GM10266 (cell line): ENCODE measurements around the gene SLX9.

Experiments used
- DNase-seq: peaks from one replicate; pipeline ENCODE4 v3.0.0; 2012; ENCODE audit errors: extremely low spot score
- CTCF ChIP-seq: IDR thresholded peaks from 2 replicates; pipeline ENCODE4 v1.5.1; 2012; ENCODE audit warnings: mild to moderate bottlenecking, low read depth; ENCODE audit not compliant: control insufficient read depth, insufficient read depth; ENCODE audit errors: missing control alignments

Gene SLX9

DNA sequence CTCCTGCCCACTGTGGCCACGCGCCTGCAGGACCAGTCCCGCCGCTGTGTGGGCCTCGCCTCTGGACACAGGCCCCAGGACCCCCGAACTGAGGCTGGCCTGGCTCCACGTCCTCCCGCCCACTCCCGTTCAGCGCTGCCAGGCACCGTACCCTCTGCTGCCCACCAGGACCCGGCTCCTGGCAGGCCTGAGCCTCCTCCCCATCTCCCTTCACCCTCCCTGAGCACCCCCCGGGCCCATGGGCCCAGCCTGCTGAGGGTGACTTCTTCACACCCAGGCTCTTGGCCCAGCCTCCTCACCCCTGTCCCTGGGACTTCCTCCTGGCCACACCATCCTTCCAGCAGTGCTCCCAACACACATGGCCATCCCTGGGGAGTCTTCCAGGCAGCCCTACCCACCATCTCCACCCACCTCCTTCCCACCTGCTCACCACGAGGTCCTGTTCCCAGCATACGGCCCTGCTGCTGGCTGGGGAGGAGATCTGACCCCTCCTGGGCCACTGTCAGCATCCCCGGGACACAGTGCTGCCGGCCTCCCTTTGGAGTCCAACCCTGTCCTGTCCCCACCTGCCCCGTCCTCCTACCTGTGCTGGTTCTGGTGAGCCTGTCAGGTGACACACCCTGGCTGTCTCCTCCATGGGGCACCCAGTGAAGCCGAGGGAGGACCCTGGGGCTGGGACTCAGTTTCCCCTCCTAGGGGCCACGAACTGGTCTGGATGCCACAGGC, 53.7 kb downstream of the SLX9 start:
- no peak for TF ChIP-seq CTCF
- DNase-seq = no peak

GRCh38 chr21:44994047-44994694, 54.3 kb downstream of the SLX9 start:
- DNase-seq = no peak
- no peak for TF ChIP-seq CTCF

DNA sequence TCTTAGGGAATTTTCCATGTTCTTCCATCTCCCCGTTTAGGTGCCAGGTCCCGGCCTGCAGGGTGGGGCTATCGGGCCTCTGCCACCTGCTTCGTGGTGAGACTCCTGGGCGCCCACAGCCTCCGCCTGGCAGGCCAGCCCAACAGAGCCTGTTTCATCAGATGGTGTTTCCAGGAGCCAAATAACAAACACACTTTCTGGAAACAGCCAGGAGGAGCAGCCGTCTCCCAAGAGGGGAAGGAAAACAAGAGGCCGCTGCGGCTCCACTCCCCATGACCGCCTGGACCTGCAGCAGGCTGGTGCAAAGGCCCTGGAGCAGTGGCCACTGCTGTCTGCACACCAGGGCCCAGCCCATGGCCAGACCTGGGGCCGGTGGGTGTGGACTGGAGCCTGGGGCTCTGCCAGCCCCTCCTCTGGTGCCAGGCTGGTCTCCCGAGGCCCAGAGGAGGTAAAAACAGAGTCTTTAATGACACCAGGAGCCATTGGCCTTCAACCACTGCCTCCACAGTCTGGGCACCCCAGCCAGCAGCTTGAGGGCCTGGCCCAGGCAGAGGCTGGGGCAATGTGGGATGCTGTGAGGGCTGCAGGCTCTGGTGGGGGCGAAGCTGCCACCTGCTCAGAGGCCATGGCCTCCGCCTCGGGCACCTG, 55.0 kb downstream of the SLX9 start:
- DNase-seq = no peak
- no peak for TF ChIP-seq CTCF

DNA sequence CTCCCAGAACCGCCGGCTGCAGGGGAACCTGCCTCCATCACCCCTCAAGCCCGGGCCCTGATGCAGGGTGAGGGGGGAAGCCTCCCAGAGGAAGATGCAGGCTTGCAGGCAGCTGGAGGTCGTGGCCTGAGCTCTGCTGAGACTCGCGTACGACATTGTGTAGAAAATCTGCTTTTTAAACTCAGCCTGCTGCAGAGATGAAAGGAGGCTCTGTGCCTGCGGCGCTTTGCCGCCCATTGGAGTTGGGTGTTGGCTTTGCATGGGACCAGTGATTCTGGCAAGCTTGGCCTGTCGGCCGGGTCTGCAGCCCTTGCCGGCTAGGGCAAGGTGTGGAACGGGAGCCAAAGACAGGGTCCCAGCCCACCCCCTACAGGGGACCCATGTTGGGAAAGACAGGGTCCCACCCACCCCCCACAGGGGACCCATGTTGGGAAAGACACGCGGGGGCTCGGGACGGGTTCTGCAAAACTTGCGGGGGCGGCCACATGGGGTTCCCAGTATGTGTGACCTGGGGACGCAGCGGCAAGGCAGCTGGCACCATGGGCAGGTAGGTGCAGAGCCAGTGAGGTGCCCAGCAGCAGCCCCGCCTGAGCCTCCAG, 55.6 kb downstream of the SLX9 start:
- no peak for DNase-seq
- TF ChIP-seq CTCF = no peak

GRCh38 chr21:44996096-44996495, 56.3 kb downstream of the SLX9 start:
- no peak for DNase-seq
- TF ChIP-seq CTCF = no peak

DNA sequence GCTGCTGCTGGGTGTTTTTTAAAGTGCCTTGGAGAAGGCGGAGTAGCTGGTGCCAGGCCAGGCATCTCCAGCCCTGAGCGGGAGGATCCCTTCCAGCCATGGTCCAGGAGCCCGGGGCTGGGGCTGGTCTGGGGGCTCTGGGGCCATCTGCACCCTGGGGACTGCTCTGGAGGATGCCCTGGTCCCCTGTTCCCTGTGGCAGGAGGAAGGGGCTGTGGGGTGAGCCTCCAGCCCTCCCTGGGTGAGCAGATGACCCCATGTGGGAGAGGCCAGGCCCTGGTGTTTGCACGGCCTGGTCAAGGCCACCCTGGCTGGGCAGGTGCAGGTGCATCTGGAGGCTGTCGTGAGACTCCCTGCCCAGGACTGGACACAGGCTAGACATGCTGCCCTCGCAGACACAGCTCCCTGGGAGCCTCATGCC, 56.7 kb downstream of the SLX9 start:
- no peak for DNase-seq
- no peak for TF ChIP-seq CTCF
